CMK (cell line): ENCODE measurements around the gene PIP5KL1.

Source experiments
- DNase-seq: peaks from one replicate; pipeline ENCODE4 v3.0.0-alpha.2; 2010; ENCODE audit warnings: low read depth

Gene PIP5KL1

DNA sequence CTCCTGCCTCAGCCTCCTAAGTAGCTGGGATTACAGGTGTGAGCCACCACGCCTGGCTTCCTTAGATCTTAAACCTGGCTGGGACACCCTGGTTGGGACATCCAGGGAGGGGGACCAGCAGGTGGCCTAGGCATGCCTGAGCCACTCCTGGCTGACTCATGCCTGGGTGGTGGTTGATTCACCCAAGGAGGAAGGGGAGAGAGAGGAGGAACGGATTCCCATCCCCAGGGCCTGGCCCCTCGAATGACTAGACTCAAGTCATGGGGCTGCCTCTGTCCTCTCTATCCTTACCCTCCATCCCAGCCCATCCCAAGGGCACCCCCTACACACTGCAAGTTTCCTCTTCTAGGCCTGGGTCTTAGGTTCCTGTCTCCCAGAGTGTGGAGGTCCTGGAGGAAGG, 37.5 kb upstream of the PIP5KL1 start:
- no peak for DNase-seq

DNA sequence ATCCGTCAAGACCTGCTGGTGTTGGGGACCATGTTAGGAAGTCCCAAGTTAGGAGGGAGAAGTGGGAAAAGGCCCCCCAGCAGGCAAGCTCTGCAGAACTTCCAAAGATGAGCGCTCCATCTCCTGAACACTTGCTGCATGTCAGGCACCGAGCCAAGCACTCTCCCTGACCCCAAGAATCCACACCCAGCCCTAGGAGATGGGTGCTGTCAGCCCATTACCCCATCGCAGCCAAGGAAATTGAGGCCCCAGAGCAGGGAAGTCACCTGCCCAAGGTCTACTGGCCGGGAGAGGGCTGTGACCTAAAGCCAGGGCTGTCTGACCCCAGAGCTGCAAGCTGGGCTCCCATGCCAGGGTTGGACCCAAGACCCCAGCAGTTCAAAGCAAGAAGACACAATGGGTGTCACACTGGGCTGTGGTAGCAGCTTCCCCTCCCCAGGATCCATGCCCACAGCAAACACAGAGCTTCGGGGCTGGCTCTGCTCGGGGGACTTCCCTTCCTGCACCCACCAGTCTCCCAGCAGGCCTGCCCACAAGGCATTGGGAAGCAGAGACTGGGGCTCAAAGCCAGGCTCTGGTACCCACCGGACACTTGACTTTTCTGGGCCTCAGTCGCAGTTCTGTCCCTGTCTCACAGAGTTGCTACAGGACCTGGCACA, 36.7 kb upstream of the PIP5KL1 start:
- no peak for DNase-seq

DNA sequence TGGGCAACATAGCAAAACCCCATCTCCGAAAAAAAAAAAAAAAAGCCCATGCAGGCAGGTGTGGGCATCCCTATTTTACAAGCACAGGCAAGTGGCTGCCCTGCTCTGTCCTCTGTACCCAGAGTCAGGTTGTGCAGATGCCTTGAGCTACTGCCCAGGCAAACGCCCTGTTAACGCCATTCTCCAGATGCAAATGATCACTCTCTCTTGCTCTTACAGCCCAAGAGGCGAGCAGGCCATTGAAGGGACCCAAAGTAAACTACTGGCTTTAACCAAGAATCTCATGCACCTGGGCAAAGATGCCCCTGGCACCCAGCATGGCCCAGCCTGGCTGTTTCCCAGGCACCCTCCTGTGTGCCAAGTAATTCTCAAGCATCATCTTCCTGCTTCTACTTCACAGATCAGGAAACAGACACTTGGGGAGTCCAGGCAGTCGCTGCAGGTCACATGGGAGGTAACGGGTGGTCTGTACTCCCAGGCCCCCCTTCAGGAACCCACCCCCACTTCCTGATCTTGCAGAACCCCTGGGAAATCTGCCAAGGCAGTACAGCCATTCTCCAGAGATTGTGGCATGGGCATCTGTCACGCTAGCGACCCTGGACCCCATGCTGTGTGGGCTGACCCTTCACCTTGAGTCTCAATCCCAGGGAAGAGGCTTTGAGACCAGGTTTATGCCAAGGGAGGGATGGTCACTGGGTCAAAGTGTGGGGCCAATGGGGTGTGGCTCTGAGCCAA, 36.0 kb upstream of the PIP5KL1 start:
- DNase-seq, result no peak

DNA sequence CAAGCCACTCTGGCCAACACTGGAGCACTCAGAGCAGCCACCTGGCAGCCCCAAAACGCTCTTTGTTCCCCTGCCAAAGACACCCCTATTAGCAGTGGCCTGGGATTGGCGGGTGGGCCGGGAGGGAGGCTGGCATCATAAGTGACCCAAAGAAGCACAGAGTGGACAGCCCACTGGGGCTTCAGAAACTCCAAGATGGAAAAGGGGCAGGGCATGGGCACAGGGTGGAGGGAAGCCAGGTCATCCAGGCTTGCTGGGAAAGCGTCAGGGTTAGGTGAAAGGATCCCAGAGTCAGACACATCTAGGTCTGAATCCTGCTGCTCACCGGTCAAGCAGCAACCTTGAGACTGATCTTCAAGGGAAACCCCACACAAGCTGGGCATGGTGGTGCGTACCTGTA, 35.4 kb upstream of the PIP5KL1 start:
- DNase-seq, result no peak

DNA sequence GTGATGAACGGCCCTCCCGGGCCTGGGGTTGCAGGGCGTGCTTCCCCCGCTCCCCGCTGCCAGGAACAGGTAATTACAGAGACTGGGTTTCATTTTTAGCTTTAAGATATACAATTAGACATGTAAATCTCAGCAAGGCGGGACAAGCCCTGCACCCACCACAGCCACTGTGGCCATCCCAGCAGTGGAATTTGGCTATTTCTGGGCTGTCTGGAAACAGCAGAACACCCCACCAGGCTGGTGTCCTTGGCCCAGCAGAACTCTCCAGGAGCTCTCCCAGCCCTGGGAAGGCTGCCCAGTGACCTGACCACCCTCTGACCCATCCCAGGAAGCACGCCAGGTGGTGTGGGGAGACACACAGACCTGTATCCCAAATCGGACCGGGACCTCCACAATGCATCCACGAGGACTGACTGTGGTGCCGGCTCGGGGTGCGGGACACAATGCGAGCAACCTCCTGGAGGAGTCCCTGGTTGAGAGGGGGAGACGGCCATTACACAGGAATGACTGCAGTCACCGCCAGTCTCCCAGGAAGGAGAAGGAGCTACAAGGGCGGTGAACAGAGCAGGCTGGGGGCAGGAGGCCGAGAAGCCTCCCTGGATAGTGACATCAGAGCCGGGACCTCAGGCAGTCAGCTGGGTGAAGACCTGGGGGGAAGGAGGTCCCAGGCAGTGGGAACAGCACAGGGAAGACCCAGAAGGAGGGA, 32.9 kb upstream of the PIP5KL1 start:
- DNase-seq, result no peak

DNA sequence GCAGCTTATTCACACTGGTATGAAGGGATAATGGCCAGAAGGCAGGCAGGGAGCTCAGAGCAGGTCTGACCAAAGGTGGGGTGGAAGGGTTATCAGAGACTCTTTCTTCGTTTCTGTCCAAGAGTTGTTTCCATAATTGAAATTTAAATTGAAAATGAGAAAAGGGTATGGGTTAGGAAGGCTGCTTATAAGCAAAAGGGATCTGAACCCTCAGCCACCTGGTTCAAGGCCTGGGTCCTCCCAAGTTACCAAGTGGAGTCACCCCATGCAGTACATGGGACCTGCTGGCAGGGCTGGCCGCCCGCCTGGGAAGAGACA, 32.4 kb upstream of the PIP5KL1 start:
- no peak for DNase-seq

DNA sequence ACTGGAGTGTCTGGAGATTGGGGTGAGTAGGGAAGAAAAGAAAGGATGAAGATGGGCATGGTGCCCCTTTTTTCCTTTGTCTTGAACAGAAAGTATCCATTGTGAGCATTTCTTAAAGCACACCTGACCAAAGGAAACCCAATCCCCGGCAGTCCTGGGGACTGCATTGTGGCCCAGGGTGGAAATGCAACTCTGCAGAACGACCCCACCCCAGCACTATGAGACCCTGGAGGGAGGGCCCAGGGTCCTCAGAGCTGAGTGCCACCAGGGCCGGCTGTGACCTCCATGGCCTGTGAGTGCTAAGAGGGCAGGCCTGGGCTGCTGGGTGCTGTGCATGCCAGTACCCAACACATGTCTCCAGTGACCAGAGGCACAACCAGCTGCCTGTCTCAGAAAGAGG, 31.7 kb upstream of the PIP5KL1 start:
- DNase-seq, result no peak

DNA sequence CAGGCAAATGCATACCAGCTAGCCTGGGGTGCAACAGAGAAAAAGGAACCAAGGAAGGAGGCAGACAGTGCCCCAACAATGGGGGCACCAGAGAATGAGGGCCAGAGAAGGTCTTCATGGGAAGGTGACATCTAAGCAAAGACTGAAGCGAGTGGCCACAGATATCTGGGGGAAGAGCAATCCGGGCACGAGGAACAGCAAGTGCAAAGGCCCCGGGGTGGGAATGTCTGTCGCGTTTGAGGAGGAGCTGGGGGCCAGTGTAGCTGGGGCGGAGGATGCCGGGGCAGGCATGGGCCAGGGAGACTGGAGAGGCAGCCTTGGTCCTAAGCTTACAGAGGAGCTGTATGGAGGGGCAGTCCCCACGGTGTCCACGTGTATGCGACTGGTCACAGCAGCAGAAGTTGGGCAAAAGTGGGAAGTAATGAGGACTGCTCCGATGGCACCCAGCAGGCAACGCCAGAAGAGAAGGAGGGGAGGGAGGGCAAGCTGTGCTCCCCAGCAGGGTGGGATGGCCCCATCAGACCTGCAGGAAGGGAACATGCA, 31.1 kb upstream of the PIP5KL1 start:
- no peak for DNase-seq

DNA sequence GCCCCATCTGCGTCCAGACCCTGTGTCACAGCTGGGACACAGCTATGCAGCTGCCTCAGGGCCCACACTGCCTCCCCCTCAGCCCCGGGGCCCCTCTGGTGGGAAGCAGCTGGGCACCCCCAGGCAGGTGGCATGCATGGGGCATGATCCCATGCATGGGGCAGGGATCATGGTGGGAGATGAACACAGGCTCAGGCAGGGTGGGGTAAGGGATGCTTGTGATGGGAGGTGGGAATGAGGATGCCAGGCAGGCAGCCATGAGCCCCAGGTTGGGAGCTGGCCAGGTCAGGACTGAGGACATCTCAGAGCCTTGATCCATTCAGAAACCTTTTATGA, 30.5 kb upstream of the PIP5KL1 start:
- no peak for DNase-seq

DNA sequence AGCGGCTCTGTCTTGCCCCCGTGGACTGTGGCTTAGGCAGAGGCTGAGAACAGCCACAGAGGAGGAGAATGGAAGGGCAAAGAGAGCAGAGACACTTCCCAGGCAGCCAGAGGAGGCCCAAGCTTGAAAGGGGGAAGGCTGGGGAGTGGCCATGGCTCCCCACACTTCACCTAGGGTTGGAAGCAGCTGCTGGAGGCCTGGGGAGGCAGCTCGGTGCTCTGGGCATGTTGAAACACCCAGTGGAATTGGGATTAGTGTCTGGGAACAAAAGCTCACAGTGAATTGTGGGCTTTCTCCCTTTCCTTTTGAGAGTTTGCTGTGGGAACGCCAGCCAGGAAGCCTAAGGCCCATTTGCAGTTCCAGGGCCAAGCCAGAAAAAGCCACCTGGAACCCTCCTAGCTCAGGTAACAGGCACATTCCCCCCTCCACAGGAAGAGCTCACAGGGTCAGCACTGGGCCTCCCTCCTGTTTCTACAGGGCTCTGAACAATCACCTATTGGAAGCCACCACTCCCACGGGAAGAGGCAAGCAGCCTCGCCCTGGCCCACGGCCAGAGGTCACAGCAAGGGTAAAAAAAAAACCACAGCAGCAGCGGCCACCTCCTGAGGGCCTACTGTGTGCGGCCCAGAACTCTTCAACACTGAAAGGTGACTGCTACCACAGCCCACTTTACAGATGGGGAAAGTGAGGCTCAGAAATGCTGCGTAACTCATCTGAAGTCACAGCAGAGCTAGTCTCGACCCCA, 30.0 kb upstream of the PIP5KL1 start:
- no peak for DNase-seq

DNA sequence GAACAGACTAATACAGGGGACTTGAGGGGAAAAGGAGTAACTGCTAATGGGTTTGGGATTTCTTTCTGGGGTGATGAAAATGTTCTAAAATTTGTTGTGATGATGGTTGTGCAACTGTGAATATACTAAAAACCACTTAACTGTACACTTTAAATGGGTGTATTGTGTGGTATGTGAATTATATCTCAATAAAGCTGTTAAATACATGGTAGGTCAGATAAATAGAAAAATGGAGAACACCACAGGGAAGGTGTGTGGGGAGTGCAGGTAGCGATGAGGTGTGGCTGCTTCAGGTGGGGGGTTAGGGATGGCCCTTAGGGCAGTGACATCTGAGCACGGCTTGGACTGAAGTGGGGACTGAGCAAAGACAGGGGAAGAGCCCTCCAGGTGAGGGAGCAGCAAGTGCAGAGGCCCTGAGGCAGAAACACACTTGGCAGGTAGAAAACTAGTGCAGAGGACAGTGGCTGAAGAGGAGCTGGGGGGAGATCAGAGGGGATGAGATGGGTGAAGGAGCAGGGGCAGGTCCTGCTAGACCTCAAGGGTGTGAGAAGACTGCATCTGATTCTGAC, 29.3 kb upstream of the PIP5KL1 start:
- no peak for DNase-seq

DNA sequence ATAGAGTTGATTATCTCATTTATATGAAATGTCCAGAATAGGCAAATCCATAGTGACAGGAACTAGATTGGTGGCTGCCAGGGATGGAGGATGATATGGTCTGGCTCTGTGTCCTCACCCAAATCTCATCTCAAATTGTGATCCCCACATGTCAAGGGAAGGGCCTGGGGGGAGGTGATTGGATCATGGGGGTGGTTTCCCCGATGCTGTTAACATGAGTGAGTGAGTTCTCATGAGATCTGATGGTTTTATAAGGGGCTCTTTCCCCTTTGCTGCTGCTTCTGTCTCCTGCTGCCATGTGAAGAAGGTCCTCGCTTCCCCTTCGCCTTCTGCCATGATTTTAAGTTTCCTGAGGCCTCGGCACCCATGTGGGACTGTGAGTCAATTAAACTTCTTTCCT, 28.8 kb upstream of the PIP5KL1 start:
- no peak for DNase-seq

DNA sequence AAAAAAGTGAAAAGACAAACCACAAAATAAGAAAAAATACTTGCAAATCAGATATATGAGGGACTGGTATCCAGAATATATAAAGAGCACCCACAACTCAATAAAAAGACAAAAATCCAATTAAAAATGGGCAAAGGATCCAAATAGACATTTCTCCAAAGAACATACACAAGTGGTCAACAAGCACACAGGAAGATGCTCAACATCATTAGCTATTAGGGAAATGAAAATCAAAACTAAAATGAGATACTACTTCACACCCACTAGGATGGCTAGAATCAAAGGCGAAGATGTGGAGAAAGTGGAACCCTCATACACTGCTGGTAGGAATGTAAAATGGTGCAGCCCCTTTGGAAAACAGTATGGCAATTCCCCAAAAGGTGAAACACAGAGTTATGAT, 28.2 kb upstream of the PIP5KL1 start:
- no peak for DNase-seq

DNA sequence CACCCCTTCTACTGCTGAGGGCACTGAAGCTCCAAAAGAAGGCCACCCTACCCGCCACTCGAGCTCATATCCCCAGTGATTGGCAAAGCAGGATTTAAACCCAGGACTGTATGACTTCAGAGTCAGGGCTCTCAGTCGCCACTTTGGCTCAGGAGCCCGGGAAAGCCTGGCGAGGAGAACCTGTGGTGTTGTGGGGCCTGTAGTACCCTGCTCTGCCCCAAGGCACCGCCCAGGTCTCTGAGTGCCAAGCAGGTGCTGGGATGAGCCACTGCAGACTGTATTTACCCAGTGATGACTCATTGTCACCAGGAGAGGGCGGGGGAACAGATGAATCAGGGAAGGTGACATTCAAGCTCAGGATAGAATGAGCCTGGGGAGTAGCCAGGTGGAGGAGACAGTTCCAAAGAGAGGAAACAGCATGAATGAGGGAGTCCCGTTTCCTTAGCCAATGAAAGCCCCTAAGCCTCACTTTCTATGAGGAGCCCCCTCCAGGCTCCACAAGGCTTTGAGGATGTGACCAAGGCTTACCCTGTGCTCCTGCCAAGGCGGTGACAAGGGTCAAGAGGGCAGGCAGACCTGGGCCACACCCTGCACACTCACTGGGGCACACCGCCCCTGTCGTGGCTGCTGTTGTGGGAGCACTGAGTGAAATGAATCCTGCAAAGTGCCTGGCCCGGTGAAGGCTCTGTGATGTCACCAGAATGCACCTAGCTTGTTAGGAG, 24.9 kb upstream of the PIP5KL1 start:
- DNase-seq, result no peak

DNA sequence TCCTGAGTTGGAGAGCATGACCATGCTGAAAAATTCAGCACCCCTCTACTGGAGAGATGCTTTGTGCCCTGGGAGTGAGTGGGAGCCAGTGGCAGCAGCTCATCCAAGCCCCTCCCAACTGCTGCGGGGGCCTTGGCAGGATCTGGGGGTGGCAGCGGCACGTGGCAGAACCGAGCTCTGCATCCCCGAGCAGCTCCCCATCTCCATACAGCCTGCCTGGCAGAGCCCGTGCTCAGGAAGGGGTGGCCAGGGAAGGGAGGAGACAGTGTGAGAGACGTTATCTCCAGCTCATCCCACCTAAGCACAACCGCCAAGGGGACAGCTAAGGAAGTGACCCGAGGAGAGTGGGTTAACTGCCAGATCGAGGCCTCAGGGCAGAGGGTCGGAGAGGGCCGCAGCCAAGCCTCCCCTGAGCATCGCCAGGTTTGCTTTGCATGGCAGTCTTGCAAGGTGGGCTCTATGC, 24.3 kb upstream of the PIP5KL1 start:
- DNase-seq, result no peak

DNA sequence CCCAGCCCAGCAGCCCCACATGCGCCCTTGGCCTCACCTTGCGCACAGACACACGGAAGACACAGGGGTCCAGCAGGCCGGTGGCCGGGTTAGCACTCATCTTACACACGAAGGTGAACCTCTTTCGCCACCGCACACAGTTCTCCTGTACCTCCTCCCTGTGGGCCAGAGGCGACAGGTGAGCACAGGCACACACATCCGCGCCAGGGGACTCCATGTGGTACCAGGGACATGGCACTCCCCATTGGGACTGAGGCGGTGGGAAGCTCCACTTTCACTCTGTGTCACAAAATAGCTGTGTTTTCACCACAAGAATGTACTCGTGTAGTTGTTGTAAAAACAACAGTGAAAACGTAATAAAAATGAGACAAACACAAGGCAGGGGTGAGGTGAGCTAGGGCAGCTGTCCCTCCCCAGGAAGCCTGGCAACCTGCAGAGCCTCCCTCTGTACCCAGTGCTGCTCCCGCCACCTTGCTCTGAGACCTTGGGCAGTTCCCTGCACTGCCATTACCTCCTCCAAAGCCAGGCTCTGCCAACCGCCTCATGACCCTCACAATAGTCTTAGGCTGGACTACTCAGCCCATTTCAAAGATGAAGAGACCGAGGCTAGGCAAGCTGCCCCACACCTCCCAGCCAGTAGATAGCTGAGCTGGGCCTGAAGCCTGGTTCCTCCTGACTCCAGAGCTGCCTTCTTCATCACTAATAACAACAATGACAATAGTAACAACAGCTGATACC, 23.4 kb upstream of the PIP5KL1 start:
- DNase-seq, result no peak

DNA sequence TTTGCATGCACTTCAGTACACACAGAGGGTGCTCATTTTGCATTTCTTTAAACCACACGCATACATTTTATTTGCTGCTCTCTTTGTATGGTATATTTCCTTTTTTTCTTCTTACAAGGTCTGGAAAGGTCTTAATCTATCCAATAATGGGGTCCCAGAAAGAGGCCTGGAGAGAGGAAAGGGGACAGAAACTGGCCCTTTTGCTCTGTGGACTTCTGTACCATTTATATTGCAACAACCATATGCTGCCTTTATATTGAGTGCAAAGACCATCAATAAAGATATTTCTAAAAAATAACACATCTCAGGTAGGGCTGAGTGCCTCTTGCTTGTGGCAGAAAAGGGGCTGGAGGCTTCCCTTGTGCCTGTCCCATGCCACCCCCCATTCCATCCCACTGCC, 22.6 kb upstream of the PIP5KL1 start:
- DNase-seq, result no peak

DNA sequence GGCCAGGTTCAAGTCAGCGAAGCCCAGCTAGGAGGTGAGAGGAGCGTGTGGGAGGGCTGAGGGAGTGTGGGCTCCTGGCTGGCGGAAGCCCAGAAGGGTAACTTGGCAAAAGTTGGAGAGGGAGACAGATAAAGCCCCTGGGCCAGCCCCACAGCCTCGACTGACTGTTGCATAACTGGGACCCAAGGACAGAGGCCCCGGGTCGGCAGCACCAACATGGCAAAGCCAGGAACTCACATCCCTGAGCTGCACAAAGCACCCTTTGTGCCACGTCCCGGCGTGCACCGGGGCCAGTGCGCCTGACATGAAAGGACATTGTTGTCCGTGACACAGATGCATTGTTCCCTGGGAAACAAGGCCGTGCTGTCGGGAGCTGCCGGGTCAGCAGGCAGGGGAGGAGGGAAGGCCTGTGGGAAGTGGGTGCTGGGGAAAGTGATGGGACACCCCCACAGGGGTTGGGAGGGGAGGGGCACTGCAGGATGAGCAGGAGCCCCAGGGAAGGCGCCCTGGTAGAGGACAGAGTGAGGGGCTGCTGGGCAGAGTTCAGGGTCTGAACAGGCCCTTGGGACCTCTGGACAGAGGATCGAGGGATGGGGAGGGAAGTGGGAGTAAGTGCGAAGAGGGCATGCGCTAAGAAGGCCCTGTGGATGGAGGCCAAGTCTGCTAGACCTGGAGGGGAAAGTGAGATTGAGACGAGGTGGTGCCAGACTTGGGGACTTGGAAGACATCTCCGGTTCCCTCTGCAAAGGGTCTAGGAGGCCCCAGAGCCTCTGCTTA, 20.1 kb upstream of the PIP5KL1 start:
- no peak for DNase-seq

DNA sequence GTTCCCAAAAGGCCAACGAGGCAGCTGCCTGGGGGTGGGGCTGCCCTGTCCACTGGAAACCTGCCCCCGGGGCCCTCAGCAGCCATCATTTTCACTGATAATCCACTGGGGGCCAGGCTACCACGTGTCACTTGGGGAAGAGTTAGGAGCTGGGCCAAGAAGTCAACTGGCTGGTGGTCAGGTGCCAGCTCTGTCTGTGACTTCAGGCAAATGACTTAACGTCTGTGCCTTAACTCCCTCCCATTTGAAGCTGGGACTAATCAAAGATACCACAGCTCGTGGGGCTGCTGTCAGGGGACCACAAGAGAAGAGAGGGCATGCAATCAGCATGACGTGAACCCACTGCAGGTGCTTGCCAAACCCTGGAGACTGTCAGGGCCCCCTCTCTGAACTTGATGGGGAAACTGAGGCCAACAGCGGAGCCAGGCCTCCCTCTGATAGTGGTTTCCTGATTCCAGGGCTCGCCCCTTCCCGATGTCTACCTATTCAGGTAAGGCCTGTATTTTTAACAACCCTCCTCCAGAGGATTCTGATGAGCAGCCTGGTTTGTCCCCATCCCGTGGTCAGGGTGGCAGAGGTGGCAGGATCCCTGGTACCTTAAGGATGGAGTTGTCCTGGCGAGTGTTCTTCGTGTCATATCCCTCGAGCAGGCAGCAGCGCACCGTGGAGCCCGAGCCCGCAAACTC, 19.4 kb upstream of the PIP5KL1 start:
- DNase-seq, result no peak
